H1 (cell line): ENCODE data around the gene SNORC. TPM values are rescaled to one million over a fixed set of nuclear protein-coding genes. Genes with fewer than 3 reads are reported as not detected.

Experiments used
- CTCF ChIA-PET: fragments of 300-600 bp; sonication (Branson Sonifier 250); formaldehyde crosslinking; loops from one replicate; lab custom pipeline; 2021; ENCODE audit not compliant: partially characterized antibody; lab: Charles Lee
- POLR2A ChIA-PET: fragments of 300-600 bp; sonication (Branson Sonifier 250); formaldehyde crosslinking; loops from one replicate; lab custom pipeline; 2021; ENCODE audit warnings: inconsistent platforms; ENCODE audit not compliant: partially characterized antibody; lab: Charles Lee
- DNase-seq, 2 experiments: peaks; one replicate each; pipeline versions ENCODE4 v3.0.0 to v3.0.0-alpha.2; 2010 to 2022; ENCODE audit warnings: low spot score in 2 of 2, low read depth in 1 of 2, mixed read lengths in 1 of 2
- FAIRE-seq: peaks from 2 replicates; lab custom pipeline; 2011; peaks lifted over from hg19 to GRCh38; lab: Jason Lieb, UNC
- H2AFZ ChIP-seq: 2 replicates; pipeline ENCODE4 v1.8.1; 2012; ENCODE audit warnings: low read length, inconsistent platforms
- H2AK5ac ChIP-seq: 2 replicates; pipeline ENCODE4 v1.6.1; 2013; ENCODE audit warnings: low read depth, low read length
- H2BK120ac ChIP-seq: replicated peaks from 2 replicates; pipeline ENCODE3; 2013; ENCODE audit warnings: low read depth, low read length, inconsistent platforms
- H2BK12ac ChIP-seq: 2 replicates; pipeline ENCODE4 v1.6.1; 2013; ENCODE audit warnings: low read depth, low read length
- H2BK15ac ChIP-seq: 2 replicates; pipeline ENCODE4 v1.6.1; 2013; ENCODE audit warnings: low read length
- H2BK20ac ChIP-seq: 2 replicates; pipeline ENCODE4 v1.6.1; 2013; ENCODE audit warnings: low read length
- H2BK5ac ChIP-seq: 2 replicates; pipeline ENCODE4 v1.6.1; 2013; ENCODE audit warnings: low read depth, low read length
- H3K14ac ChIP-seq: 2 replicates; pipeline ENCODE4 v1.6.1; 2013; ENCODE audit warnings: inconsistent platforms; ENCODE audit not compliant: insufficient read length
- H3K18ac ChIP-seq: 2 replicates; pipeline ENCODE4 v1.6.1; 2013; ENCODE audit warnings: low read length; ENCODE audit errors: extremely low read depth
- H3K23ac ChIP-seq: 2 replicates; pipeline ENCODE4 v1.6.1; 2013; ENCODE audit warnings: inconsistent platforms; ENCODE audit not compliant: insufficient read length
- H3K23me2 ChIP-seq: 2 replicates; pipeline ENCODE4 v1.6.1; 2013; ENCODE audit warnings: low read depth, low read length
- H3K27ac ChIP-seq: 2 replicates; pipeline ENCODE4 v1.6.1; 2011; ENCODE audit warnings: low read depth, low read length, inconsistent platforms
- H3K27me3 ChIP-seq, 4 experiments: replicated peaks in 1 of 4; 1 replicate in 1 of 4; 2 replicates in 3 of 4; pipeline versions ENCODE4 v1.6.1 to v1.8.1; 2011 to 2013; ENCODE audit warnings: low read length in 3 of 4, mild to moderate bottlenecking in 3 of 4, inconsistent platforms in 2 of 4, mixed read lengths in 2 of 4, moderate library complexity in 1 of 4; ENCODE audit not compliant: control insufficient read depth in 3 of 4, insufficient read depth in 3 of 4; ENCODE audit errors: extremely low read depth in 1 of 4
- H3K36me3 ChIP-seq, 4 experiments: 2 replicates each; pipeline versions ENCODE4 v1.6.1 to v1.8.1; 2011 to 2013; ENCODE audit warnings: mild to moderate bottlenecking in 4 of 4, low read length in 3 of 4, moderate library complexity in 2 of 4, control low read depth in 1 of 4, inconsistent platforms in 1 of 4; ENCODE audit not compliant: insufficient read depth in 4 of 4, control insufficient read depth in 2 of 4
- H3K4ac ChIP-seq: replicated peaks from 2 replicates; pipeline ENCODE3; 2013; ENCODE audit warnings: low read length, low read depth, mixed read lengths, inconsistent platforms; ENCODE audit not compliant: insufficient read length
- H3K4me1 ChIP-seq, 4 experiments: replicated peaks in 1 of 4; 1 replicate in 1 of 4; 2 replicates in 3 of 4; pipeline versions ENCODE4 v1.6.1 to v1.8.1; 2011 to 2013; ENCODE audit warnings: low read length in 3 of 4, inconsistent platforms in 2 of 4, mixed read lengths in 1 of 4; ENCODE audit not compliant: insufficient read depth in 4 of 4, control insufficient read depth in 3 of 4
- H3K4me2 ChIP-seq, 2 experiments: 2 replicates each; pipeline versions ENCODE4 v1.6.1 to v1.8.1; 2011 to 2013; ENCODE audit warnings: low read depth in 2 of 2, low read length in 2 of 2, control low read depth in 1 of 2, inconsistent platforms in 1 of 2, mild to moderate bottlenecking in 1 of 2; ENCODE audit not compliant: insufficient read depth in 1 of 2
- H3K4me3 ChIP-seq, 4 experiments: fragments of 200-600, 300-600 bp in 1 of 4; sonication (generic), shearing (Covaris generic), sonication (Bioruptor Twin) in 1 of 4; 2 replicates each; pipeline versions ENCODE4 v1.5.1 to v1.8.1; 2011 to 2016; ENCODE audit warnings: low read length in 4 of 4, low read depth in 3 of 4, control low read depth in 2 of 4, inconsistent platforms in 2 of 4, mild to moderate bottlenecking in 2 of 4, mixed read lengths in 1 of 4, moderate library complexity in 1 of 4; ENCODE audit not compliant: insufficient read depth in 2 of 4; ENCODE audit errors: extremely low read depth in 1 of 4
- H3K56ac ChIP-seq: replicated peaks from 2 replicates; pipeline ENCODE3; 2013; ENCODE audit warnings: low read depth, mild to moderate bottlenecking, mixed read lengths, low read length, inconsistent platforms; ENCODE audit not compliant: insufficient read length
- H3K79me1 ChIP-seq: 2 replicates; pipeline ENCODE4 v1.6.1; 2013; ENCODE audit warnings: low read depth, low read length, control low read depth
- H3K79me2 ChIP-seq, 2 experiments: 2 replicates each; pipeline versions ENCODE4 v1.6.1 to v1.8.1; 2012 to 2013; ENCODE audit warnings: low read length in 2 of 2, mild to moderate bottlenecking in 2 of 2, inconsistent platforms in 1 of 2; ENCODE audit not compliant: insufficient read depth in 2 of 2, control insufficient read depth in 1 of 2
- H3K9ac ChIP-seq, 4 experiments: replicated peaks in 1 of 4; 1 replicate in 1 of 4; 2 replicates in 3 of 4; pipeline versions ENCODE4 v1.6.1 to v1.8.1; 2011 to 2013; ENCODE audit warnings: low read depth in 3 of 4, low read length in 3 of 4, control low read depth in 2 of 4, mild to moderate bottlenecking in 2 of 4, moderate library complexity in 2 of 4, inconsistent platforms in 1 of 4; ENCODE audit errors: extremely low read depth in 1 of 4
- H3K9me3 ChIP-seq, 2 experiments: 2 replicates each; pipeline versions ENCODE4 v1.6.1 to v1.8.1; 2012 to 2013; ENCODE audit warnings: mild to moderate bottlenecking in 2 of 2, moderate library complexity in 2 of 2, control low read depth in 1 of 2, inconsistent platforms in 1 of 2, low read depth in 1 of 2, low read length in 1 of 2, mixed read lengths in 1 of 2; ENCODE audit not compliant: insufficient read depth in 2 of 2
- H4K20me1 ChIP-seq, 2 experiments: replicated peaks in 1 of 2; 2 replicates each; pipeline versions ENCODE3 to v1.8.1; 2011 to 2013; ENCODE audit warnings: inconsistent platforms in 2 of 2, low read length in 2 of 2, mild to moderate bottlenecking in 1 of 2; ENCODE audit not compliant: insufficient read depth in 2 of 2, control insufficient read depth in 1 of 2
- H4K5ac ChIP-seq: 2 replicates; pipeline ENCODE4 v1.6.1; 2013; ENCODE audit warnings: low read length, low read depth, mixed read lengths, inconsistent platforms; ENCODE audit not compliant: insufficient read length
- H4K8ac ChIP-seq: 2 replicates; pipeline ENCODE4 v1.8.0; 2013; ENCODE audit warnings: mild to moderate bottlenecking, moderate library complexity, low read length, inconsistent platforms; ENCODE audit not compliant: insufficient read depth; ENCODE audit errors: extremely low read depth
- H4K91ac ChIP-seq: replicated peaks from 2 replicates; pipeline ENCODE3; 2013; ENCODE audit warnings: low read length, mixed read lengths, inconsistent platforms; ENCODE audit not compliant: insufficient read length
- CTCF ChIP-seq, 3 experiments: IDR thresholded peaks; 1 replicate in 2 of 3; 2 replicates in 1 of 3; pipeline versions ENCODE4 v1.5.1 to v1.6.1; 2011; ENCODE audit warnings: low read length in 3 of 3, mild to moderate bottlenecking in 3 of 3, inconsistent platforms in 2 of 3, low read depth in 1 of 3, moderate library complexity in 1 of 3; ENCODE audit not compliant: insufficient read depth in 1 of 3; ENCODE audit errors: control extremely low read depth in 1 of 3
- GABPA ChIP-seq: IDR thresholded peaks from 2 replicates; pipeline ENCODE4 v1.6.1; 2011; ENCODE audit warnings: mild to moderate bottlenecking, low read length, moderate library complexity, borderline replicate concordance; ENCODE audit not compliant: insufficient read depth
- RAD21 ChIP-seq, 2 experiments: IDR thresholded peaks in 1 of 2; conservative IDR thresholded peaks in 1 of 2; 2 replicates each; pipeline ENCODE4 v1.6.1; 2011; ENCODE audit warnings: low read depth in 2 of 2, low read length in 2 of 2, improper control_type of control experiment in 1 of 2, inconsistent platforms in 1 of 2, mild to moderate bottlenecking in 1 of 2, moderate library complexity in 1 of 2
- SP4 ChIP-seq: IDR thresholded peaks from 2 replicates; pipeline ENCODE4 v1.6.1; 2012; ENCODE audit warnings: low read length, inconsistent platforms
- WGBS, 2 experiments: shearing (Covaris generic) in 1 of 2; methylation state at CpG; one replicate each; pipeline versions ENCODE4 v1.1.6 to v1.1.7; 2013 to 2015; ENCODE audit warnings: low lambda C conversion rate in 2 of 2, mixed read lengths in 2 of 2, inconsistent platforms in 1 of 2, low coverage in 1 of 2, missing lambda C conversion rate in 1 of 2; ENCODE audit not compliant: insufficient replicate concordance in 2 of 2, insufficient coverage in 1 of 2, insufficient read length in 1 of 2; ENCODE audit errors: extremely low coverage in 1 of 2, missing lambda C conversion rate in 1 of 2; 5-methylcytosine and 5-hydroxymethylcytosine counted together
- polyA plus RNA-seq, 7 experiments: library from polyadenylated mRNA; depleted of rRNA in 3 of 7; stranded (reverse) in 5 of 7; unstranded in 2 of 7; fragments of >200 nt in 5 of 7; fragments of 200-250 nt in 2 of 7; gene quantifications; 1 replicate in 5 of 7; 2 replicates in 1 of 7; 4 replicates in 1 of 7; pipeline versions ENCODE4 v1.2.1 to v1.2.3, GENCODE V29; 2011 to 2013; ENCODE audit warnings: missing spikeins in 2 of 7, mixed read lengths in 2 of 7
- total RNA-seq: library from RNA; stranded (reverse); fragmentation: NEBNext Ultra II Directional; extraction: Animal tissue kit (Norgen Biotek cat#: 25700); gene quantifications from 2 replicates; pipeline ENCODE4 v1.2.1, GENCODE V29; 2021

Gene SNORC
- total and polyA plus RNA-seq, 2 of the 8 experiments (the other 6 are each of a cell fraction or from before 2014, with no cell fraction given), result 1.6 to 1.8 TPM

GRCh38 chr2:232887171-232887850 is 17.2 kb downstream of the SNORC start:
- no peak overlapping the region for H2BK120ac ChIP-seq
- H2AFZ ChIP-seq, result no peak overlapping the region
- H3K23me2 ChIP-seq, result peaks cover 5% of the 10 kb centered on the region
- H2BK12ac ChIP-seq, result no peak overlapping the region
- H3K4ac ChIP-seq, result no peak overlapping the region
- H3K23ac ChIP-seq, result no peak overlapping the region
- H3K9ac ChIP-seq, result no peak overlapping the region
- no peaks in the 10 kb centered on the region for H3K9me3 ChIP-seq
- H4K91ac ChIP-seq, result no peak overlapping the region
- H3K36me3 ChIP-seq, result no peaks in the 10 kb centered on the region; a peak in 1 of 8 replicates
- no peak overlapping the region for H2BK20ac ChIP-seq
- H4K20me1 ChIP-seq, result peaks cover 0 to 8% of the 10 kb centered on the region in 2 experiments
- H3K14ac ChIP-seq, result no peak overlapping the region
- H2AK5ac ChIP-seq, result no peak overlapping the region
- no peak overlapping the region for H3K4me2 ChIP-seq
- DNase-seq (no peak), FAIRE-seq (no peak)
- no peak overlapping the region for H3K18ac ChIP-seq
- H2BK5ac ChIP-seq, result no peak overlapping the region
- no peaks in the 10 kb centered on the region for H3K27me3 ChIP-seq
- TF ChIP-seq CTCF (IDR thresholded peaks at IDR 0.05; ENCODE audit: control extremely low read depth in 1 of 3, insufficient read depth in 1 of 3, low read depth in 1 of 3, low read length in 3 of 3) (peak in 2 of 3 experiments; percentile 67 to 70; a peak in 3 of 4 replicates), GABPA (0 out of 2 replicates have a peak, but pooled peaks have one; percentile 23), RAD21 (IDR thresholded peaks at IDR 0.05 in 1 of 2, conservative IDR thresholded peaks at IDR 0.05 in 1 of 2; ENCODE audit: low read depth in 2 of 2, low read length in 2 of 2) (peak; percentile 63 to 78), SP4 (no peak)
- no peak overlapping the region for H4K5ac ChIP-seq
- H3K79me2 ChIP-seq, result no peaks in the 10 kb centered on the region
- H3K79me1 ChIP-seq, result no peaks in the 10 kb centered on the region
- H3K4me3 ChIP-seq, result no peak overlapping the region
- no peak overlapping the region for H4K8ac ChIP-seq
- WGBS, 2 experiments, result 89% methylated on average over 15 of the region's 15 CpGs; no CpG with 5 or more reads in 1 of the 2 experiments
- no peak overlapping the region for H2BK15ac ChIP-seq
- H3K56ac ChIP-seq, result no peak overlapping the region
- H3K27ac ChIP-seq, result no peak overlapping the region
- ChIA-PET POLR2A (interaction anchor here (0.6 to 1.0 kb wide), 3 partner anchors 14 to 144 kb away, joined by 3 read pairs; no protein-coding TSS in a partner anchor), CTCF (interaction anchor here (0.6 to 1.9 kb wide), 31 partner anchors 8 to 337 kb away, joined by 3 to 10 read pairs (median 3); partner anchors contain the start of genes INPP5D and NEU2)
- H3K4me1 ChIP-seq, result peaks cover 0 to 16% (median 10%) of the 10 kb centered on the region in 4 experiments; a peak in 6 of 7 replicates
